ENCODE measurements around the gene IVD. TPM values are rescaled to one million over a fixed set of nuclear protein-coding genes. Genes with fewer than 3 reads are reported as not detected.

IVD gene
- polyA plus RNA-seq, 1 donor (not counting 4 experiments of a cell fraction or from before 2014, with no cell fraction given): 13.0 TPM

DNA sequence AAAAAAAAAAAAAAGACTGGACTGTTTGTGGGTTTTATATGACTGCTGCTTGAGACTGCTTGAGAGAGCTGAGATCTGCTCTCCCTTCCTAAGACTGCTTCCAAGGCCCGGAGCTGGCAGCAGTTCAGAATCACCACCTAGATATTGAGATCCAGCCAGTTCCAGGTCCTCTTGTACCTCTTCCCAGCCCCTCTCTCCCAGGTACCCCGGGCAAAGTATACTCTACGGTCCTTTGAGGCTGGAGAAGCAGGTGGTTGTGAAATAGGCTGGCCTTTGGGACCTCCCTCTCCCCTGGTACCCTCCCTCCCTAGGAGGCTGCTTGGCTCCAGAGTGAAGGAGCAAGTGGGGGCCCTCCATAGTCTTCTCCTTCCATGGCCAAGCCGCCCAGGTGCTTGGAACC, 22.6 kb downstream of the IVD start:
- no peak overlapping the region for H3K4me2 ChIP-seq (ENCODE audit: control insufficient read depth, extremely low read depth, insufficient read depth, low read depth, low read length)
- dilution Hi-C loops (cut with MboI; ENCODE audit: extremely low pct_ligation_motif_present, low sequenced_read_pairs): no loop called here
- H3K9me3 ChIP-seq (ENCODE audit: control insufficient read depth, low read depth, low read length): no peaks in the 10 kb centered on the region
- no peaks in the 10 kb centered on the region for H3K9me1 ChIP-seq (ENCODE audit: control insufficient read depth, extremely low read depth, insufficient read depth, low read length)
- no peak for FAIRE-seq
- H2AFZ ChIP-seq (ENCODE audit: control insufficient read depth, low read length): no peak overlapping the region
- no peak for TF ChIP-seq EZH2 (IDR thresholded peaks at IDR 0.05; ENCODE audit: low read length)
- TF ChIP-seq, protein P1, sequence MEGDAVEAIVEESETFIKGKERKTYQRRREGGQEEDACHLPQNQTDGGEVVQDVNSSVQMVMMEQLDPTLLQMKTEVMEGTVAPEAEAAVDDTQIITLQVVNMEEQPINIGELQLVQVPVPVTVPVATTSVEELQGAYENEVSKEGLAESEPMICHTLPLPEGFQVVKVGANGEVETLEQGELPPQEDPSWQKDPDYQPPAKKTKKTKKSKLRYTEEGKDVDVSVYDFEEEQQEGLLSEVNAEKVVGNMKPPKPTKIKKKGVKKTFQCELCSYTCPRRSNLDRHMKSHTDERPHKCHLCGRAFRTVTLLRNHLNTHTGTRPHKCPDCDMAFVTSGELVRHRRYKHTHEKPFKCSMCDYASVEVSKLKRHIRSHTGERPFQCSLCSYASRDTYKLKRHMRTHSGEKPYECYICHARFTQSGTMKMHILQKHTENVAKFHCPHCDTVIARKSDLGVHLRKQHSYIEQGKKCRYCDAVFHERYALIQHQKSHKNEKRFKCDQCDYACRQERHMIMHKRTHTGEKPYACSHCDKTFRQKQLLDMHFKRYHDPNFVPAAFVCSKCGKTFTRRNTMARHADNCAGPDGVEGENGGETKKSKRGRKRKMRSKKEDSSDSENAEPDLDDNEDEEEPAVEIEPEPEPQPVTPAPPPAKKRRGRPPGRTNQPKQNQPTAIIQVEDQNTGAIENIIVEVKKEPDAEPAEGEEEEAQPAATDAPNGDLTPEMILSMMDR (optimal IDR thresholded peaks at IDR 0.05 in 1 of 3, IDR thresholded peaks at IDR 0.05 in 1 of 3, conservative IDR thresholded peaks at IDR 0.05 in 1 of 3; ENCODE audit: extremely low read depth in 1 of 3, insufficient read depth in 2 of 3, low read length in 3 of 3): no peak
- peaks cover 8% of the 10 kb centered on the region for H3K27me3 ChIP-seq (ENCODE audit: control insufficient read depth, extremely low read depth, insufficient read depth, low read length)
- no peak overlapping the region for H3K9ac ChIP-seq (ENCODE audit: control insufficient read depth, extremely low read depth, insufficient read depth, low read length)
- H3K36me3 ChIP-seq (ENCODE audit: control insufficient read depth in 2 of 2, extremely low read depth in 1 of 2, insufficient read depth in 2 of 2, low read length in 2 of 2): no peaks in the 10 kb centered on the region
- no peak overlapping the region for H3K4me3 ChIP-seq (ENCODE audit: control insufficient read depth in 2 of 3, extremely low read depth in 1 of 3, insufficient read depth in 2 of 3, low read depth in 1 of 3, low read length in 3 of 3)
- H3K79me2 ChIP-seq (ENCODE audit: control insufficient read depth, insufficient read depth, low read length): no peaks in the 10 kb centered on the region
- no peak overlapping the region for H3K27ac ChIP-seq (ENCODE audit: control insufficient read depth, insufficient read depth, low read length)
- DNase-seq (ENCODE audit: low read depth, low spot score): no peak
- no peaks in the 10 kb centered on the region for H4K20me1 ChIP-seq (ENCODE audit: control insufficient read depth, extremely low read depth, insufficient read depth, low read length)
- H3K4me1 ChIP-seq (ENCODE audit: control insufficient read depth, extremely low read depth, insufficient read depth, low read length): peaks cover 10% of the 10 kb centered on the region

DNA sequence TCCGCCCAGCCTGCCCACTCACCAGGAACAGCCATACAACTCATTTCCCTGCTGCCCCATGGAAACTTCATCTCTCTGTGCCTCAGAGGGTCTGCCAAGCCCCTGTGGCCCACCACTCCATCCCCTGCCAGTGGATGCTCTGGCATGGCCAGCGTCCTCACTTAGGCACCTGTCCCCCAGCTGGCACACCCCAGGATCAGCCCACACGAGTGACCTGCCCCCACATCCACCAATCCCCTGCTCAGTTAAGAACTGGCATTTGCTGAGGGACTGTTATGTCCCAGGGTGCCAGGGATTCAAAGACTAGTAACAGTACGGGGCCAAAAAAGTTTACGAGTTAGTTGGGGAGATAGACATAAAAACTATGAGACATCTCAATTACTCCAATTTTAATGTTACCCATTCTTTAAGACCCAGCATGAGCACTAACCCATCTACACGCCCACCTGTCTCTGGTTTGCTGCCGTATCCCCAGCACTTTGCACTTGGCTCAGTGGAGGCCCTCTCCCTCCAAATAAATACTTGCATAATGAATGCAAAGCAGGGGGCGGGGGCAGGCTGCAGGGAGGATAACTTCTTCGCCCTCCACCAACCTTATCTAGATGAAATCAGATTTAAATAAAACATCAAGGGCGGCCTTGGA, 23.6 kb downstream of the IVD start:
- FAIRE-seq: no peak
- H3K9me1 ChIP-seq (ENCODE audit: control insufficient read depth, extremely low read depth, insufficient read depth, low read length): no peaks in the 10 kb centered on the region
- TF ChIP-seq, protein P1 (optimal IDR thresholded peaks at IDR 0.05 in 1 of 3, IDR thresholded peaks at IDR 0.05 in 1 of 3, conservative IDR thresholded peaks at IDR 0.05 in 1 of 3; ENCODE audit: extremely low read depth in 1 of 3, insufficient read depth in 2 of 3, low read length in 3 of 3): no peak
- TF ChIP-seq EZH2 (IDR thresholded peaks at IDR 0.05; ENCODE audit: low read length): no peak

More for the DNA sequence above, 23.6 kb downstream of the IVD start:
- no peak for DNase-seq (ENCODE audit: low read depth, low spot score)
- no peak overlapping the region for H3K4me3 ChIP-seq (ENCODE audit: control insufficient read depth in 2 of 3, extremely low read depth in 1 of 3, insufficient read depth in 2 of 3, low read depth in 1 of 3, low read length in 3 of 3)
- no peak overlapping the region for H2AFZ ChIP-seq (ENCODE audit: control insufficient read depth, low read length)
- H3K4me1 ChIP-seq (ENCODE audit: control insufficient read depth, extremely low read depth, insufficient read depth, low read length): peaks cover 10% of the 10 kb centered on the region
- no peak overlapping the region for H3K4me2 ChIP-seq (ENCODE audit: control insufficient read depth, extremely low read depth, insufficient read depth, low read depth, low read length)
- H3K27me3 ChIP-seq (ENCODE audit: control insufficient read depth, extremely low read depth, insufficient read depth, low read length): peaks cover 10% of the 10 kb centered on the region
- dilution Hi-C loops (cut with MboI; ENCODE audit: extremely low pct_ligation_motif_present, low sequenced_read_pairs): no loop called here
- no peaks in the 10 kb centered on the region for H3K79me2 ChIP-seq (ENCODE audit: control insufficient read depth, insufficient read depth, low read length)
- H3K36me3 ChIP-seq (ENCODE audit: control insufficient read depth in 2 of 2, extremely low read depth in 1 of 2, insufficient read depth in 2 of 2, low read length in 2 of 2): no peaks in the 10 kb centered on the region
- H3K9ac ChIP-seq (ENCODE audit: control insufficient read depth, extremely low read depth, insufficient read depth, low read length): no peak overlapping the region
- no peaks in the 10 kb centered on the region for H4K20me1 ChIP-seq (ENCODE audit: control insufficient read depth, extremely low read depth, insufficient read depth, low read length)
- no peaks in the 10 kb centered on the region for H3K9me3 ChIP-seq (ENCODE audit: control insufficient read depth, low read depth, low read length)
- H3K27ac ChIP-seq (ENCODE audit: control insufficient read depth, insufficient read depth, low read length): no peak overlapping the region

Measured in keratinocyte (primary cell).